Activated naive CD4-positive, alpha-beta T cell treated with Interleukin-2 at 50 U/mL for 16 hours (primary cell): ENCODE measurements around the gene SLC35E2B.

Experiments
- DNase-seq: peaks from one replicate; pipeline ENCODE4 v3.0.0-alpha.2; 2020

SLC35E2B gene

GRCh38 chr1:1623181-1623630 lies 69.4 kb downstream of the SLC35E2B start:
- DNase-seq: no peak

- DNase-seq: no peak
Observed at GRCh38 chr1:1622788-1623094, 69.9 kb downstream of the SLC35E2B start.

GRCh38 chr1:1622010-1622787 lies 70.4 kb downstream of the SLC35E2B start:
- DNase-seq: no peak

- no peak for DNase-seq
Observed at GRCh38 chr1:1621173-1622009, 71.2 kb downstream of the SLC35E2B start.

- DNase-seq: no peak
Observed at GRCh38 chr1:1620433-1621139, 72.0 kb downstream of the SLC35E2B start.

- no peak for DNase-seq
Observed at GRCh38 chr1:1619917-1620361, 72.7 kb downstream of the SLC35E2B start.

- no peak for DNase-seq
Observed at GRCh38 chr1:1618396-1619068, 74.1 kb downstream of the SLC35E2B start.

- DNase-seq: no peak
Observed at GRCh38 chr1:1617925-1618324, 74.7 kb downstream of the SLC35E2B start.

- DNase-seq: no peak
Observed at GRCh38 chr1:1617516-1617915, 75.1 kb downstream of the SLC35E2B start.

GRCh38 chr1:1616838-1617237 lies 75.8 kb downstream of the SLC35E2B start:
- no peak for DNase-seq

GRCh38 chr1:1616045-1616790 lies 76.4 kb downstream of the SLC35E2B start:
- peak; percentile 40 for DNase-seq

- peak; percentile 96 for DNase-seq
Observed at GRCh38 chr1:1615256-1616044, 77.1 kb downstream of the SLC35E2B start, which contains the start of gene MIB2. TSS of gene MIB2 (plus strand) at chr1:1615500. CDS start at chr1:1623453, 7,953 bp downstream.

- no peak for DNase-seq
Observed at GRCh38 chr1:1614954-1615255, 77.7 kb downstream of the SLC35E2B start.

GRCh38 chr1:1614204-1614953 lies 78.2 kb downstream of the SLC35E2B start:
- peak; percentile 71 for DNase-seq

GRCh38 chr1:1613509-1614082 lies 79.0 kb downstream of the SLC35E2B start:
- no peak for DNase-seq

GRCh38 chr1:1612104-1612400 lies 80.5 kb downstream of the SLC35E2B start:
- no peak for DNase-seq

- no peak for DNase-seq
Observed at GRCh38 chr1:1610796-1611195, 81.8 kb downstream of the SLC35E2B start.

- DNase-seq: no peak
Observed at GRCh38 chr1:1609822-1610485, 82.6 kb downstream of the SLC35E2B start.
